Tibial nerve (tissue), 3 donors: ENCODE measurements around the gene PYGL.

Experiments used
- CTCF ChIP-seq, 5 experiments: fragments of 200-600 bp in 3 of 5; fragments of 450-650 bp in 2 of 5; sonication (generic) in 3 of 5; IDR thresholded peaks; one replicate each; pipeline ENCODE4 v1.5.1; 2016 to 2019; ENCODE audit warnings: antibody characterized with exemption in 5 of 5, mild to moderate bottlenecking in 3 of 5, moderate library complexity in 2 of 5
- POLR2A ChIP-seq, 2 donors: fragments of 450-650 bp; IDR thresholded peaks; one replicate each; pipeline ENCODE4 v1.6.1; 2017; ENCODE audit warnings: antibody characterized with exemption in 2 of 2, mild to moderate bottlenecking in 2 of 2, moderate library complexity in 2 of 2

GRCh38 chr14:50946234-50946935 lies 2.1 kb upstream of the PYGL start:
- TF ChIP-seq CTCF (IDR thresholded peaks at IDR 0.05) (no peak), POLR2A (IDR thresholded peaks at IDR 0.05) (no peak)
